Measurements from ENCODE around the gene TCAIM. TPM values are rescaled to one million over a fixed set of nuclear protein-coding genes. Genes with fewer than 3 reads are reported as not detected.

Gene TCAIM
- total and polyA plus RNA-seq, 2 donors (not counting 3 experiments of a cell fraction or from before 2014, with no cell fraction given) = 9.2 to 18.2 TPM

- no peak for DNase-seq (ENCODE audit: low read depth, low spot score)
- H3K4me1 ChIP-seq (ENCODE audit: control insufficient read depth, extremely low read depth, insufficient read depth, low read length) = no peaks in the 10 kb centered on the region
- H3K9me3 ChIP-seq (replicated peaks; ENCODE audit: control insufficient read depth, insufficient read depth, low read length) = no peaks in the 10 kb centered on the region
- ChIA-PET POLR2A (no interaction called here), CTCF (interaction anchor here (1.8 kb wide), 1 partner anchor 11 kb away, joined by 7 read pairs; no protein-coding TSS in a partner anchor)
- no peaks in the 10 kb centered on the region for H3K36me3 ChIP-seq (ENCODE audit: control insufficient read depth in 2 of 2, extremely low read depth in 1 of 2, insufficient read depth in 2 of 2, low read length in 2 of 2)
- H3K4me2 ChIP-seq (ENCODE audit: insufficient read depth, low read length) = no peak overlapping the region
- no peaks in the 10 kb centered on the region for H3K79me2 ChIP-seq (ENCODE audit: control insufficient read depth, insufficient read depth, low read length)
- no peak overlapping the region for H3K4me3 ChIP-seq (replicated peaks in 1 of 3; ENCODE audit: insufficient read depth in 1 of 3, low read depth in 1 of 3, low read length in 3 of 3)
- no peaks in the 10 kb centered on the region for H4K20me1 ChIP-seq (replicated peaks; ENCODE audit: control insufficient read depth, extremely low read depth, insufficient read depth, low read length)
- dilution Hi-C loops (cut with MboI; ENCODE audit: extremely low pct_ligation_motif_present, low sequenced_read_pairs) = no loop called here
- no peak overlapping the region for H3K9ac ChIP-seq (replicated peaks; ENCODE audit: extremely low read depth, insufficient read depth, low read length)
- no peak overlapping the region for H3K27ac ChIP-seq (ENCODE audit: insufficient read depth, low read depth, low read length)
- no TSS peak for BruUV-seq (replicated peaks)
- H2AFZ ChIP-seq (ENCODE audit: low read depth, low read length) = no peak overlapping the region
- no peak for FAIRE-seq
- TF ChIP-seq POLR2A (IDR thresholded peaks at IDR 0.05; ENCODE audit: low read depth, low read length) = no peak
- TF ChIP-seq JUN (IDR thresholded peaks at IDR 0.05; ENCODE audit: borderline replicate concordance, insufficient read depth, insufficient read length, low read depth) = no peak
- no peak for TF ChIP-seq MAX (IDR thresholded peaks at IDR 0.05; ENCODE audit: insufficient read depth, insufficient read length)
- no peak for TF ChIP-seq POLR2AphosphoS5 (IDR thresholded peaks at IDR 0.05; ENCODE audit: insufficient read depth, low read depth, low read length)
- TF ChIP-seq GATA2 (IDR thresholded peaks at IDR 0.05; ENCODE audit: insufficient read depth, insufficient read length, low read depth, low read length) = no peak
- H3K27me3 ChIP-seq (ENCODE audit: control insufficient read depth in 2 of 2, insufficient read depth in 2 of 2, low read length in 2 of 2) = peaks cover 1 to 4% of the 10 kb centered on the region in 2 experiments
- H3K9me1 ChIP-seq (replicated peaks; ENCODE audit: control insufficient read depth, extremely low read depth, insufficient read depth, low read length) = no peaks in the 10 kb centered on the region
- intact Hi-C loops (cut with micrococcal nuclease) = no loop called here
Observed at GRCh38 chr3:44292947-44293346, 45.6 kb upstream of the TCAIM start.

- H3K27me3 ChIP-seq (ENCODE audit: control insufficient read depth in 2 of 2, insufficient read depth in 2 of 2, low read length in 2 of 2) = peaks cover 0 to 1% of the 10 kb centered on the region in 2 experiments
- H3K9ac ChIP-seq (replicated peaks; ENCODE audit: extremely low read depth, insufficient read depth, low read length) = no peak overlapping the region
- no peak overlapping the region for H2AFZ ChIP-seq (ENCODE audit: low read depth, low read length)
- H3K36me3 ChIP-seq (ENCODE audit: control insufficient read depth in 2 of 2, extremely low read depth in 1 of 2, insufficient read depth in 2 of 2, low read length in 2 of 2) = no peaks in the 10 kb centered on the region
- POLR2A ChIA-PET = no interaction called here
- no peak overlapping the region for H3K4me2 ChIP-seq (ENCODE audit: insufficient read depth, low read length)
- H3K27ac ChIP-seq (ENCODE audit: insufficient read depth, low read depth, low read length) = no peak overlapping the region
- BruUV-seq (replicated peaks) = no TSS peak
- no peaks in the 10 kb centered on the region for H3K4me1 ChIP-seq (ENCODE audit: control insufficient read depth, extremely low read depth, insufficient read depth, low read length)
- dilution Hi-C loops (cut with MboI; ENCODE audit: extremely low pct_ligation_motif_present, low sequenced_read_pairs) = no loop called here
- H3K9me3 ChIP-seq (replicated peaks; ENCODE audit: control insufficient read depth, insufficient read depth, low read length) = no peaks in the 10 kb centered on the region
- H3K4me3 ChIP-seq (replicated peaks in 1 of 3; ENCODE audit: insufficient read depth in 1 of 3, low read depth in 1 of 3, low read length in 3 of 3) = no peak overlapping the region
- intact Hi-C loops (cut with micrococcal nuclease) = no loop called here
- no peaks in the 10 kb centered on the region for H3K79me2 ChIP-seq (ENCODE audit: control insufficient read depth, insufficient read depth, low read length)
- no peaks in the 10 kb centered on the region for H4K20me1 ChIP-seq (replicated peaks; ENCODE audit: control insufficient read depth, extremely low read depth, insufficient read depth, low read length)
- no peak for TF ChIP-seq EZH2 (IDR thresholded peaks at IDR 0.05; ENCODE audit: borderline replicate concordance, low read depth, low read length, severe bottlenecking)
- DNase-seq (ENCODE audit: low read depth, low spot score) (no peak), FAIRE-seq (no peak)
- no peaks in the 10 kb centered on the region for H3K9me1 ChIP-seq (replicated peaks; ENCODE audit: control insufficient read depth, extremely low read depth, insufficient read depth, low read length)
- CTCF ChIA-PET = no interaction called here
Observed at GRCh38 chr3:44297255-44297654, 41.3 kb upstream of the TCAIM start.
